Gastrocnemius medialis (tissue), 4 donors: ENCODE data around the gene ZSCAN25. TPM values are rescaled to one million over a fixed set of nuclear protein-coding genes. Genes with fewer than 3 reads are reported as not detected.

Experiments
- ATAC-seq, 2 donors: fragments of 150-250 bp; one replicate each; pipeline ENCODE4 v1.9.1; 2016
- DNase-seq, 2 donors: peaks; one replicate each; pipeline ENCODE4 v3.0.0-alpha.2; 2019
- H3K27ac ChIP-seq, 4 donors: fragments of 200-600 bp; sonication (generic); 1 replicate in 1 of 4; 2 replicates in 3 of 4; pipeline ENCODE4 v1.5.1; 2016 to 2018; ENCODE audit warnings: mild to moderate bottlenecking in 2 of 4, moderate library complexity in 1 of 4
- H3K27me3 ChIP-seq, 3 donors: fragments of 200-600 bp; sonication (generic) in 2 of 3; 1 replicate in 1 of 3; 2 replicates in 2 of 3; pipeline versions ENCODE4 v1.5.1 to v1.6.0; 2016 to 2019; ENCODE audit warnings: mild to moderate bottlenecking in 1 of 3, moderate library complexity in 1 of 3
- H3K36me3 ChIP-seq, 2 donors: fragments of 200-600 bp; sonication (generic) in 1 of 2; one replicate each; pipeline ENCODE4 v1.5.1; 2017 to 2018
- H3K4me1 ChIP-seq, 2 donors: fragments of 200-600 bp; sonication (generic) in 1 of 2; one replicate each; pipeline ENCODE4 v1.5.1; 2016 to 2017; ENCODE audit warnings: mild to moderate bottlenecking in 2 of 2
- H3K4me3 ChIP-seq, 4 donors: fragments of 200-600 bp; sonication (generic) in 3 of 4; 1 replicate in 1 of 4; 2 replicates in 3 of 4; pipeline ENCODE4 v1.5.1; 2016 to 2019; ENCODE audit warnings: mild to moderate bottlenecking in 2 of 4
- H3K9me3 ChIP-seq, 3 donors: fragments of 200-600 bp; sonication (generic) in 2 of 3; 1 replicate in 1 of 3; 2 replicates in 2 of 3; pipeline ENCODE4 v1.5.1; 2016 to 2019
- CTCF ChIP-seq, 5 experiments: fragments of 450-650 bp in 3 of 5; fragments of 200-600 bp in 2 of 5; sonication (generic) in 2 of 5; IDR thresholded peaks in 4 of 5; conservative IDR thresholded peaks in 1 of 5; 1 replicate in 4 of 5; 2 replicates in 1 of 5; pipeline ENCODE4 v1.5.1; 2016 to 2019; ENCODE audit warnings: antibody characterized with exemption in 5 of 5, mild to moderate bottlenecking in 3 of 5, moderate library complexity in 3 of 5
- POLR2A ChIP-seq, 2 donors: fragments of 450-650 bp; IDR thresholded peaks; one replicate each; pipeline ENCODE4 v1.6.1; 2017; ENCODE audit warnings: antibody characterized with exemption in 2 of 2, mild to moderate bottlenecking in 2 of 2, moderate library complexity in 2 of 2
- in situ Hi-C, 4 donors: fragments of 200-750 bp; cut with MboI; loops; one replicate each; pipeline versions ENCODE4 v1.15.0 to v1.8.0; 2017; ENCODE audit warnings: low sequenced_read_pairs in 4 of 4
- intact Hi-C: fragments of 100-400 bp; cut with DNase I; formaldehyde crosslinking; loops from one replicate; pipeline ENCODE4 v1.15.1; 2023; ENCODE audit warnings: low total_unique reads
- total RNA-seq, 4 donors: library from RNA; depleted of rRNA; stranded (reverse); fragments of >200 nt; gene quantifications; one replicate each; pipeline versions ENCODE4 v1.1.0 to v1.2.3, GENCODE V29; 2016

Gene ZSCAN25
- total RNA-seq, 4 donors from 2014 or later = 6.0 to 7.9 (median 7.2) TPM

GRCh38 chr7:99624484-99624883 is 7.7 kb downstream of the ZSCAN25 start:
- Histone ChIP-seq H3K4me1 (no peaks in the 10 kb centered on the region), H3K27ac (no peak overlapping the region), H3K9me3 (no peaks in the 10 kb centered on the region), H3K27me3 (no peaks in the 10 kb centered on the region), H3K4me3 (no peak overlapping the region), H3K36me3 (peaks cover 0 to 98% of the 10 kb centered on the region in 2 donors)
- no peak for DNase-seq
- TF ChIP-seq POLR2A (IDR thresholded peaks at IDR 0.05) (no peak), CTCF (IDR thresholded peaks at IDR 0.05 in 4 of 5, conservative IDR thresholded peaks at IDR 0.05 in 1 of 5) (no peak)
- ATAC-seq = no peak
- intact Hi-C loops = no loop called here
- in situ Hi-C loops = no loop called here

- intact Hi-C loops (no loop called here), in situ Hi-C loops (loop anchor here in 1 of 4 donors (25.0 kb wide), 1 partner anchor 212 kb away; the partner anchor contains the start of gene CYP3A43)
- TF ChIP-seq POLR2A (IDR thresholded peaks at IDR 0.05) = no peak
- no peak for TF ChIP-seq CTCF (IDR thresholded peaks at IDR 0.05 in 4 of 5, conservative IDR thresholded peaks at IDR 0.05 in 1 of 5)
- Histone ChIP-seq H3K4me3 (no peak overlapping the region), H3K4me1 (no peaks in the 10 kb centered on the region), H3K27ac (no peak overlapping the region), H3K27me3 (no peaks in the 10 kb centered on the region), H3K36me3 (peaks cover 0 to 98% of the 10 kb centered on the region in 2 donors), H3K9me3 (no peaks in the 10 kb centered on the region)
- no peak for ATAC-seq
- DNase-seq = no peak
Observed at GRCh38 chr7:99625321-99625720, 8.6 kb downstream of the ZSCAN25 start.

- TF ChIP-seq POLR2A (IDR thresholded peaks at IDR 0.05) (no peak), CTCF (IDR thresholded peaks at IDR 0.05 in 4 of 5, conservative IDR thresholded peaks at IDR 0.05 in 1 of 5) (no peak)
- H3K27ac ChIP-seq = no peak overlapping the region
- H3K36me3 ChIP-seq = peaks cover 0 to 94% of the 10 kb centered on the region in 2 donors
- intact Hi-C loops (no loop called here), in situ Hi-C loops (loop anchor here in 1 of 4 donors (25.0 kb wide), 1 partner anchor 211 kb away; the partner anchor contains the start of gene CYP3A43)
- no peak for DNase-seq
- ATAC-seq = no peak
- no peaks in the 10 kb centered on the region for H3K27me3 ChIP-seq
- H3K4me3 ChIP-seq = no peak overlapping the region
- no peaks in the 10 kb centered on the region for H3K9me3 ChIP-seq
- no peaks in the 10 kb centered on the region for H3K4me1 ChIP-seq
Observed at GRCh38 chr7:99625961-99626360, 9.2 kb downstream of the ZSCAN25 start.

- Histone ChIP-seq H3K4me1 (peaks cover 6 to 7% of the 10 kb centered on the region in 2 donors), H3K27me3 (no peaks in the 10 kb centered on the region), H3K27ac (no peak overlapping the region), H3K9me3 (no peaks in the 10 kb centered on the region), H3K4me3 (no peak overlapping the region), H3K36me3 (peaks cover 0 to 87% of the 10 kb centered on the region in 2 donors)
- intact Hi-C loops = no loop called here
- TF ChIP-seq POLR2A (IDR thresholded peaks at IDR 0.05) = no peak
- in situ Hi-C loops = loop anchor here in 1 of 4 donors (25.0 kb wide), 1 partner anchor 211 kb away; the partner anchor contains the start of gene CYP3A43
- no peak for DNase-seq
- ATAC-seq = no peak
Observed at GRCh38 chr7:99626661-99627060, 9.9 kb downstream of the ZSCAN25 start.

GRCh38 chr7:99627513-99627912 is 10.8 kb downstream of the ZSCAN25 start:
- in situ Hi-C loops = loop anchor here in 1 of 4 donors (25.0 kb wide), 1 partner anchor 210 kb away; the partner anchor contains the start of gene CYP3A43
- Histone ChIP-seq H3K9me3 (no peaks in the 10 kb centered on the region), H3K36me3 (peaks cover 0 to 79% of the 10 kb centered on the region in 2 donors), H3K4me1 (peaks cover 10% of the 10 kb centered on the region in 2 donors), H3K27ac (no peak overlapping the region), H3K4me3 (no peak overlapping the region), H3K27me3 (no peaks in the 10 kb centered on the region)
- TF ChIP-seq CTCF (IDR thresholded peaks at IDR 0.05 in 4 of 5, conservative IDR thresholded peaks at IDR 0.05 in 1 of 5) (no peak), POLR2A (IDR thresholded peaks at IDR 0.05) (no peak)
- no peak for ATAC-seq
- no peak for DNase-seq
- intact Hi-C loops = no loop called here
